Progenitor cell of endocrine pancreas (in vitro differentiated cells): ENCODE results near the gene PFN4. TPM values are rescaled to one million over a fixed set of nuclear protein-coding genes. Genes with fewer than 3 reads are reported as not detected.
A peak's percentile ranks its signal among the peaks of the same experiment; 100 is the strongest.

Source experiments
- DNase-seq: peaks from one replicate; pipeline ENCODE4 v3.0.0; 2021; ENCODE audit warnings: low spot score; ENCODE audit not compliant: unreplicated experiment
- H3K27ac Mint-ChIP-seq: 2 replicates; pipeline ENCODE4 v1.8.0; 2021; ENCODE audit warnings: mild to moderate bottlenecking, moderate library complexity, mixed read lengths
- H3K27me3 Mint-ChIP-seq: 2 replicates; pipeline ENCODE4 v1.8.0; 2021; ENCODE audit warnings: mixed read lengths
- H3K36me3 Mint-ChIP-seq: 2 replicates; pipeline ENCODE4 v1.8.0; 2022; ENCODE audit warnings: mixed read lengths; ENCODE audit not compliant: insufficient read depth
- H3K4me1 Mint-ChIP-seq: 2 replicates; pipeline ENCODE4 v1.8.0; 2021; ENCODE audit warnings: low read depth, mixed read lengths
- H3K4me3 Mint-ChIP-seq: 2 replicates; pipeline ENCODE4 v1.8.0; 2021; ENCODE audit warnings: low read depth, mild to moderate bottlenecking, moderate library complexity, mixed read lengths
- H3K9me3 Mint-ChIP-seq: 2 replicates; pipeline ENCODE4 v1.8.0; 2021; ENCODE audit warnings: low read depth, mixed read lengths
- total RNA-seq: library from RNA; stranded (reverse); gene quantifications from 2 replicates; pipeline ENCODE4 v1.2.1, GENCODE V29; 2021
- TF ChIP-seq, protein P1 (sequence below): fragments of 200-600 bp; sonication (generic); IDR thresholded peaks from one replicate; pipeline ENCODE4 v1.5.0; 2021; ENCODE audit warnings: antibody characterized with exemption, mild to moderate bottlenecking; ENCODE audit not compliant: unreplicated experiment

The PFN4 gene
- total RNA-seq, 1 donor from 2014 or later = 0.55 TPM

GRCh38 chr2:24083567-24084385, 39.4 kb downstream of the PFN4 start:
- TF ChIP-seq, protein P1, sequence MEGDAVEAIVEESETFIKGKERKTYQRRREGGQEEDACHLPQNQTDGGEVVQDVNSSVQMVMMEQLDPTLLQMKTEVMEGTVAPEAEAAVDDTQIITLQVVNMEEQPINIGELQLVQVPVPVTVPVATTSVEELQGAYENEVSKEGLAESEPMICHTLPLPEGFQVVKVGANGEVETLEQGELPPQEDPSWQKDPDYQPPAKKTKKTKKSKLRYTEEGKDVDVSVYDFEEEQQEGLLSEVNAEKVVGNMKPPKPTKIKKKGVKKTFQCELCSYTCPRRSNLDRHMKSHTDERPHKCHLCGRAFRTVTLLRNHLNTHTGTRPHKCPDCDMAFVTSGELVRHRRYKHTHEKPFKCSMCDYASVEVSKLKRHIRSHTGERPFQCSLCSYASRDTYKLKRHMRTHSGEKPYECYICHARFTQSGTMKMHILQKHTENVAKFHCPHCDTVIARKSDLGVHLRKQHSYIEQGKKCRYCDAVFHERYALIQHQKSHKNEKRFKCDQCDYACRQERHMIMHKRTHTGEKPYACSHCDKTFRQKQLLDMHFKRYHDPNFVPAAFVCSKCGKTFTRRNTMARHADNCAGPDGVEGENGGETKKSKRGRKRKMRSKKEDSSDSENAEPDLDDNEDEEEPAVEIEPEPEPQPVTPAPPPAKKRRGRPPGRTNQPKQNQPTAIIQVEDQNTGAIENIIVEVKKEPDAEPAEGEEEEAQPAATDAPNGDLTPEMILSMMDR = no peak
- Mint-ChIP-seq H3K27ac (peak overlapping the region; percentile 99), H3K27me3 (no peaks in the 10 kb centered on the region), H3K4me1 (peaks cover 16% of the 10 kb centered on the region), H3K4me3 (peak overlapping the region; percentile 85), H3K36me3 (peaks cover 20% of the 10 kb centered on the region), H3K9me3 (no peaks in the 10 kb centered on the region)
- no peak for DNase-seq

- H3K27ac Mint-ChIP-seq = peak overlapping the region; percentile 99
These were observed 40.2 kb downstream of the PFN4 start for GRCh38 chr2:24082787-24083566.

GRCh38 chr2:24080701-24081100, 42.4 kb downstream of the PFN4 start:
- no peaks in the 10 kb centered on the region for H3K9me3 Mint-ChIP-seq
- DNase-seq = no peak
- H3K36me3 Mint-ChIP-seq = peaks cover 20% of the 10 kb centered on the region

More at GRCh38 chr2:24082787-24083566, 40.2 kb downstream of the PFN4 start:
- H3K4me1 Mint-ChIP-seq = peaks cover 18% of the 10 kb centered on the region
- TF ChIP-seq, protein P1 = no peak
- H3K9me3 Mint-ChIP-seq = no peaks in the 10 kb centered on the region
- peaks cover 20% of the 10 kb centered on the region for H3K36me3 Mint-ChIP-seq
- DNase-seq = no peak
- H3K27me3 Mint-ChIP-seq = no peaks in the 10 kb centered on the region
- H3K4me3 Mint-ChIP-seq = peak overlapping the region; percentile 85

DNA sequence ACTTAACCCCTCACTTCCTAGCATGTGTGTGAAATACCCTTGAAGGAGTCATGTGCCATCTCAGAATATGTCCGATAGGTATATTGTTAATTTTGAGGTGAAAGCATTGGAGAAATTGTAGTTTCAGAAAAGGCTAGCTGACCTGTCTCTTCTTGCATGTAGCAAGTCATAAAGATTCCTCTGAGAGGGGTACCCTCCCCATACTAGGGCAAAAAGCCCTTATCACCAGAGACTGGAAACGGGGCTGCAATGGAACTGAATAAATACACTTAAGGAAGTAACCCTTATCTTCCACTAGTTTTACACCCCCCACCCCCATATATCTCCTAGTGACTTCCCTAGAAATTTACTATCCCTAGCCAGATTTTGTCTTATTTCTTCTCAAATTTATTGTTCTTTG, 45.3 kb downstream of the PFN4 start:
- H3K27ac Mint-ChIP-seq = peak overlapping the region; percentile 92
- H3K9me3 Mint-ChIP-seq = no peaks in the 10 kb centered on the region
- no peak for DNase-seq
- H3K36me3 Mint-ChIP-seq = peaks cover 23% of the 10 kb centered on the region
- peak overlapping the region; percentile 98 for H3K4me3 Mint-ChIP-seq
- no peaks in the 10 kb centered on the region for H3K27me3 Mint-ChIP-seq
- H3K4me1 Mint-ChIP-seq = peaks cover 25% of the 10 kb centered on the region
- TF ChIP-seq, protein P1 = no peak

More at GRCh38 chr2:24080701-24081100, 42.4 kb downstream of the PFN4 start:
- Mint-ChIP-seq H3K27ac (no peak overlapping the region), H3K27me3 (no peaks in the 10 kb centered on the region), H3K4me3 (no peak overlapping the region), H3K4me1 (peaks cover 27% of the 10 kb centered on the region)
- TF ChIP-seq, protein P1 = no peak

- H3K4me3 Mint-ChIP-seq = peak overlapping the region; percentile 98
- TF ChIP-seq, protein P1 = no peak
- peak overlapping the region; percentile 92 for H3K27ac Mint-ChIP-seq
- no peaks in the 10 kb centered on the region for H3K27me3 Mint-ChIP-seq
- no peaks in the 10 kb centered on the region for H3K9me3 Mint-ChIP-seq
- DNase-seq = no peak
- peaks cover 23% of the 10 kb centered on the region for H3K4me1 Mint-ChIP-seq
- H3K36me3 Mint-ChIP-seq = peaks cover 26% of the 10 kb centered on the region
These were observed 45.6 kb downstream of the PFN4 start for GRCh38 chr2:24077535-24077877.
